BLaER1 (cell line): ENCODE measurements around the gene CCNJ.

Source experiments
- H3K27ac ChIP-seq: shearing (Covaris generic); formaldehyde crosslinking; 2 replicates; pipeline ENCODE4 v1.8.1; 2022
- H3K27me3 ChIP-seq: shearing (Covaris generic); formaldehyde crosslinking; 2 replicates; pipeline ENCODE4 v1.8.1; 2022
- H3K36me3 ChIP-seq: shearing (Covaris generic); formaldehyde crosslinking; 2 replicates; pipeline ENCODE4 v1.8.1; 2022
- H3K4me1 ChIP-seq: shearing (Covaris generic); formaldehyde crosslinking; 2 replicates; pipeline ENCODE4 v1.8.1; 2022
- H3K4me2 ChIP-seq: shearing (Covaris generic); formaldehyde crosslinking; 2 replicates; pipeline ENCODE4 v1.8.1; 2022
- H3K4me3 ChIP-seq: shearing (Covaris generic); formaldehyde crosslinking; 2 replicates; pipeline ENCODE4 v1.8.1; 2022
- H3K9ac ChIP-seq: shearing (Covaris generic); formaldehyde crosslinking; 2 replicates; pipeline ENCODE4 v1.8.1; 2022
- H3K9me3 ChIP-seq: shearing (Covaris generic); formaldehyde crosslinking; 2 replicates; pipeline ENCODE4 v1.8.1; 2022
- H4K20me1 ChIP-seq: shearing (Covaris generic); formaldehyde crosslinking; 2 replicates; pipeline ENCODE4 v1.8.1; 2022
- Cebpa-rat ChIP-seq: shearing (Covaris generic); IDR thresholded peaks from 2 replicates; pipeline ENCODE4 v1.8.1; 2022

The CCNJ gene

DNA sequence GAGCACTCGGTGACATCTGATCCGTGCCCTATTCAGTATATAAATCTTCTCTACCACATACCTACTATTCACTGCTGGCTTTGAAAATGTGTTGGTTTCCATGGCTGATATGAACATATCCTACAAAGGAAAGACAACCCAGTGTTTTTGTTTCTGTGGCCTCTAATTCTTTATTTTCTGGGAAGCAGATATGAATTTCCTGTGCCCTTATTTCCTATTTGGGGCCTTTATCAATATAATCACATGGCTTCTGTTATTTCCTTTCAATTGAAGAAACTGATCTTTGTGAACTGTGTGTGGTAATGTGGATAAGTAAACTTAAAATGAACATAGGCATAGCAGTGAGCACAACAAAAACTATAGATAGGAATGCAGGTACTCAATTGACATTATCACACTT is 10.6 kb downstream of the CCNJ start:
- no peak for TF ChIP-seq Cebpa-rat
- Histone ChIP-seq H3K4me3 (no peak overlapping the region), H3K36me3 (peaks cover 96% of the 10 kb centered on the region)

GRCh38 chr10:96056787-96057186 is 13.4 kb downstream of the CCNJ start:
- peaks cover 2% of the 10 kb centered on the region; the same call in 1 of the 2 replicates for H3K4me1 ChIP-seq
- H3K27ac ChIP-seq, result no peak overlapping the region
- no peaks in the 10 kb centered on the region for H3K9me3 ChIP-seq
- no peak overlapping the region for H3K4me3 ChIP-seq
- peaks cover 100% of the 10 kb centered on the region for H4K20me1 ChIP-seq
- H3K9ac ChIP-seq, result no peak overlapping the region
- no peaks in the 10 kb centered on the region for H3K27me3 ChIP-seq
- peaks cover 99% of the 10 kb centered on the region for H3K36me3 ChIP-seq
- TF ChIP-seq Cebpa-rat, result no peak
- no peak overlapping the region for H3K4me2 ChIP-seq

More for the DNA sequence above, 10.6 kb downstream of the CCNJ start:
- Histone ChIP-seq H3K27ac (no peak overlapping the region), H3K9ac (no peak overlapping the region), H3K4me1 (peaks cover 27% of the 10 kb centered on the region), H4K20me1 (peaks cover 100% of the 10 kb centered on the region), H3K27me3 (no peaks in the 10 kb centered on the region), H3K4me2 (no peak overlapping the region), H3K9me3 (no peaks in the 10 kb centered on the region)

DNA sequence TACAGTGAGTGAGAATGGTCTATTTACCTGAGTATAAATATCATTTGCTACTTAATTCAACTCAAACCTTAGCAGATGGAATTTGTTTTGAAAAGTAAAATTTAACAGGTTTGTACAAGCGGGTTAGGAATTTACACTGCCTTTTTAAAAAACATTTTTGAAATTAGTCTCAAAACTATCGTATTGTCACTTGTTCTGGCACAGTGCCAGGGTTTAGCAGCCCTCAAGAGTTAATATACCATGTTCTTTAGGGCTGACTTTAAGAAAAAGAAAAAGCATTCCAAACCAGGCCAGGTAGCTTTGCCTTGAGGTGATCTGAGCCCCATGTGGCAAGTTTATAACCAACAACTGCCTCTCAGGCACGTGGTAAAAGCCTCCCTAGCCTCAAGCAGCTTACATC is 17.8 kb downstream of the CCNJ start:
- peaks cover 72% of the 10 kb centered on the region for H3K36me3 ChIP-seq
- no peak overlapping the region for H3K4me2 ChIP-seq
- H3K9me3 ChIP-seq, result no peaks in the 10 kb centered on the region
- no peak for TF ChIP-seq Cebpa-rat
- no peaks in the 10 kb centered on the region for H3K4me1 ChIP-seq
- no peak overlapping the region for H3K4me3 ChIP-seq
- no peak overlapping the region for H3K27ac ChIP-seq
- no peaks in the 10 kb centered on the region for H3K27me3 ChIP-seq
- no peak overlapping the region for H3K9ac ChIP-seq
- H4K20me1 ChIP-seq, result peaks cover 64% of the 10 kb centered on the region

DNA sequence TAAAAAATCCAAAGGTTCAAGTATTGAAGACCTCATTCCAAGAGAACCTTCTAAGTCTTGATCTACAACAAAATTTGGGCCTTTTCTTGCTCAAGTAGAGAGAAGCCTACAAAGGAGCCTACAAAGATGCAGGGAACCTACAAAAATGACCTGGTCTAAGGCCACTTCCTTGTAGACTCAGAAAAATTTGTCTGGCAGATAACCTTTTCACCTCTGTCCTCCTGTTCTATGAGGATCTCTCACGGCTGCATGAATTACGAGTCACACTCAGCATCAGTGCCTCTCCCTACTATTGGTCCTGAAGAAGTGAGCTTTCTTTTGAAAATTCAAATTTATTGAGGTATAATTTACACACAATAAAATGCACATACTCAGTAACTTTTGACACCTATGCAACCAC is 29.3 kb downstream of the CCNJ start:
- H3K36me3 ChIP-seq, result no peaks in the 10 kb centered on the region
- TF ChIP-seq Cebpa-rat, result no peak
- no peaks in the 10 kb centered on the region for H3K4me1 ChIP-seq
- no peak overlapping the region for H3K9ac ChIP-seq
- no peak overlapping the region for H3K27ac ChIP-seq
- H3K4me2 ChIP-seq, result no peak overlapping the region
- H3K9me3 ChIP-seq, result no peaks in the 10 kb centered on the region
- no peak overlapping the region for H3K4me3 ChIP-seq
- H3K27me3 ChIP-seq, result no peaks in the 10 kb centered on the region
- H4K20me1 ChIP-seq, result no peaks in the 10 kb centered on the region

- Histone ChIP-seq H3K9ac (no peak overlapping the region), H3K4me3 (no peak overlapping the region), H3K36me3 (no peaks in the 10 kb centered on the region), H3K9me3 (no peaks in the 10 kb centered on the region), H3K4me1 (no peaks in the 10 kb centered on the region), H3K4me2 (no peak overlapping the region), H3K27ac (no peak overlapping the region), H3K27me3 (no peaks in the 10 kb centered on the region), H4K20me1 (no peaks in the 10 kb centered on the region)
- no peak for TF ChIP-seq Cebpa-rat
Observed at GRCh38 chr10:96073722-96074121, 30.3 kb downstream of the CCNJ start.

DNA sequence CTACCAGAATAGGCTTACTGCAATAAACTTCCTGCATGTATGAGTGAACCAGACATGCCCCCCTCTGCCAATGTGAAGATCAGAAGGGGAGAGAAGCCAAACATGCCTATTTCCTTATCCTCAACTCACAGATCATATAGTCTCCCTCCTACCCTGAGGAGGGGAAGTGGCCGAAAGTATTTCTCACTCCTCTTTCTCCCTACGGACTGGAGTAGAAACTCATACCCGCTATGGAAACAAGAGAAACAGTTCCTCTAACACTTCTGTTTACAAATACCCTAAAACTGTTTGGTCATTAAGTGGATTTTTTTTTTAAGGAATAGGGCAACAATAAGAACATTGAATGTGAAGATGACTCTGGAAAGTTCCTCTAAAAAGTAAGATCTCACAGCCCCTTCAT is 31.4 kb downstream of the CCNJ start:
- H3K4me3 ChIP-seq, result no peak overlapping the region
- H3K4me2 ChIP-seq, result no peak overlapping the region
- H3K27ac ChIP-seq, result no peak overlapping the region
- no peaks in the 10 kb centered on the region for H4K20me1 ChIP-seq
- no peak for TF ChIP-seq Cebpa-rat
- H3K9ac ChIP-seq, result no peak overlapping the region
- no peaks in the 10 kb centered on the region for H3K36me3 ChIP-seq
- H3K9me3 ChIP-seq, result no peaks in the 10 kb centered on the region
- H3K27me3 ChIP-seq, result no peaks in the 10 kb centered on the region
- H3K4me1 ChIP-seq, result no peaks in the 10 kb centered on the region

DNA sequence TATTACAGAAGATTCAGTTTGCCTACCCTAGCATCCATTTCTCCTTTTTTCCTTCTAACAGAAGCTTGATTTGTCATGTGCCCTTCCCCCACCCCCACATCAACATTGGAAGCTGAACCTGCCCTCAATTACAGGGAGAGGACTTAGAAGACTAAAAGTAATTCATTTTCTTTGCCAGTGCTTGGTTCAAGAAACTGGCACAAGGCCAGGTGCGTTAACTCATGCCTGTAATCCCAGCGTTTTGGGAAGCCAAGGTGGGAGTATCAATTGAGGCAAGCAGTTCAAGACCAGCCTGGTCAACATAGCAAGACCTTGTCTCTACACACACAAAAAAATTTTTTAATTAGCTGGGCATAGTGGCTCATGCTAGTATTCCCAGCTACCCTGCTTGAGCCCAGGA is 32.6 kb downstream of the CCNJ start:
- no peaks in the 10 kb centered on the region for H3K27me3 ChIP-seq
- no peak overlapping the region for H3K27ac ChIP-seq
- H3K36me3 ChIP-seq, result no peaks in the 10 kb centered on the region
- H3K4me3 ChIP-seq, result no peak overlapping the region
- H3K4me1 ChIP-seq, result no peaks in the 10 kb centered on the region
- no peak overlapping the region for H3K4me2 ChIP-seq
- H4K20me1 ChIP-seq, result no peaks in the 10 kb centered on the region
- no peak for TF ChIP-seq Cebpa-rat
- H3K9ac ChIP-seq, result no peak overlapping the region
- H3K9me3 ChIP-seq, result no peaks in the 10 kb centered on the region

DNA sequence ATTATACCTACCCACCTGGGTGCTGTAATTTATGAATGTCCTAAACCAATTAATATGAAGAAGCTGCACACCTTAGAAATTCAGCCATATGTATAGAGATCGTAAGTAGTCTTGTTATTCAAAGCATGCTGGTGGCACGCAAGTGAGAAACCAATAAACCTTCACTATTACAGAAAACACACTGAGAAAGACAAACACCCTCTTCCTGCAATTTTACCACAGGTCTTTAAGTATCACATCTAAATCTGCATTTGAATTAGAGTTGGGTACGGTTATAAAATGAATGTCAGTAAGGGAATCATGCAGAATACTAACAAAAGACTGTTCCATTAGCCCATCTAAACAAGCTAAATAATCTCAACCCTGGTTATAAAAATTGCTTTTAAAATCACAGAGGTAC is 33.8 kb downstream of the CCNJ start:
- Histone ChIP-seq H3K4me2 (no peak overlapping the region), H3K27me3 (no peaks in the 10 kb centered on the region), H3K36me3 (no peaks in the 10 kb centered on the region), H3K9me3 (no peaks in the 10 kb centered on the region), H3K4me1 (no peaks in the 10 kb centered on the region), H3K4me3 (no peak overlapping the region), H3K27ac (no peak overlapping the region), H3K9ac (no peak overlapping the region), H4K20me1 (no peaks in the 10 kb centered on the region)
- TF ChIP-seq Cebpa-rat, result no peak

DNA sequence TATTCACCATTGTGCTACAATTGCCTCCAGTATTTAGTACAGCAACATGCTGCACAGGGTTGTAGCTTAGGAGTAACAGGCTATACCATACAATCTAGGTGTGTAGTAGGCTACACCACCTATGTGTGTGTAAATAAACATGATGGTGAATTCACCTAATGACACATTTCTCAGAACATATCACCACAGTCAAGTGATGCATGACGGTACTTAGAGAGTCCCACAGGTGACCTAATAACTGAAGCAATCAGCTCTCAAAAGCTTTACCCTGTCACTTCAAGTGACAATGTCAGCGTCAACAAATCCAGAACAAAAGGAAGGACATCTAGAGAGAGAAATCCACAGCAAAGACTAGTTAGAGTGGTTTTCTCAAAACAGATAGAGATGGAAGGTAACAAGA is 38.8 kb downstream of the CCNJ start:
- no peak overlapping the region for H3K4me2 ChIP-seq
- no peaks in the 10 kb centered on the region for H3K4me1 ChIP-seq
- no peak overlapping the region for H3K9ac ChIP-seq
- no peak overlapping the region for H3K4me3 ChIP-seq
- H3K27me3 ChIP-seq, result no peaks in the 10 kb centered on the region
- H3K36me3 ChIP-seq, result no peaks in the 10 kb centered on the region
- no peak for TF ChIP-seq Cebpa-rat
- no peaks in the 10 kb centered on the region for H4K20me1 ChIP-seq
- H3K27ac ChIP-seq, result no peak overlapping the region
- H3K9me3 ChIP-seq, result no peaks in the 10 kb centered on the region

- Histone ChIP-seq H3K27me3 (no peaks in the 10 kb centered on the region), H4K20me1 (no peaks in the 10 kb centered on the region), H3K27ac (no peak overlapping the region), H3K4me1 (no peaks in the 10 kb centered on the region), H3K9me3 (no peaks in the 10 kb centered on the region), H3K36me3 (no peaks in the 10 kb centered on the region), H3K4me2 (no peak overlapping the region), H3K4me3 (no peak overlapping the region), H3K9ac (no peak overlapping the region)
- TF ChIP-seq Cebpa-rat, result no peak
Observed at GRCh38 chr10:96082748-96083147, 39.4 kb downstream of the CCNJ start.

DNA sequence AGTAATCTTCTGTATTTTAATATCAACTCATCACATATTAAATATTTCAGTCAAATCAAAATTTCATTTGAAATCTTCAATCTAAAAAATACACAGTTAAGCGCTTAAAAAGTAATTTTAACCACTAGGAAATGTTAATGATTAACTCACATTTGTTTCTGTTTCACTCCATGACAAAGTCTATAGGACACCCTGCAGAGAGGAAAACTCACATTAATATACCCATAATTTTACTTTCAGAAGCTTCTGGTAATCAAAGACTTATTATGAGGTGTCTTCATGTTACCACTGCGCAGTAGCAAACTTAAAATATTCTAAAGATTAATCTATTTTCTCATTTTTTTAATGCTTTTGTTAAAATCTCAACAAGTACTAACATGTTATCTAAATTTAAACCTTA is 45.7 kb downstream of the CCNJ start:
- no peaks in the 10 kb centered on the region for H3K27me3 ChIP-seq
- no peak overlapping the region; the same call in 1 of the 2 replicates for H3K9ac ChIP-seq
- H3K4me1 ChIP-seq, result peaks cover 14% of the 10 kb centered on the region
- no peak for TF ChIP-seq Cebpa-rat
- peaks cover 17% of the 10 kb centered on the region for H3K9me3 ChIP-seq
- H3K36me3 ChIP-seq, result no peaks in the 10 kb centered on the region
- no peak overlapping the region for H3K27ac ChIP-seq
- H3K4me3 ChIP-seq, result peak overlapping the region; percentile 82
- H4K20me1 ChIP-seq, result no peaks in the 10 kb centered on the region
- peak overlapping the region; percentile 79 for H3K4me2 ChIP-seq
